Colonic mucosa (tissue), 4 donors: ENCODE measurements around the gene GPC5. TPM values are rescaled to one million over a fixed set of nuclear protein-coding genes. Genes with fewer than 3 reads are reported as not detected.

Source experiments
- DNase-seq: peaks from one replicate; pipeline ENCODE4 v3.0.0-alpha.2; 2020
- H3K27ac ChIP-seq: fragments of 200-600 bp; one replicate; pipeline ENCODE4 v1.8.0; 2021
- H3K27me3 ChIP-seq: fragments of 200-600 bp; one replicate; pipeline ENCODE4 v1.8.0; 2021
- H3K36me3 ChIP-seq: fragments of 200-600 bp; one replicate; pipeline ENCODE4 v1.8.0; 2021
- H3K4me1 ChIP-seq: fragments of 200-600 bp; one replicate; pipeline ENCODE4 v1.8.0; 2021; ENCODE audit warnings: mild to moderate bottlenecking
- H3K4me3 ChIP-seq: fragments of 200-600 bp; one replicate; pipeline ENCODE4 v1.8.0; 2021
- H3K9ac ChIP-seq, 2 donors: one replicate each; pipeline ENCODE4 v1.7.0; 2013; ENCODE audit warnings: control low read depth in 2 of 2, low read depth in 2 of 2, low read length in 2 of 2
- H3K9me3 ChIP-seq: fragments of 200-600 bp; one replicate; pipeline ENCODE4 v1.8.0; 2021
- CTCF ChIP-seq: fragments of 200-600 bp; IDR thresholded peaks from one replicate; pipeline ENCODE4 v1.8.0; 2022; ENCODE audit warnings: antibody characterized with exemption, mild to moderate bottlenecking
- intact Hi-C: fragments of 100-400 bp; cut with DNase I; formaldehyde crosslinking; loops from one replicate; pipeline ENCODE4 v1.14.1; 2022
- total RNA-seq, 2 donors: library from RNA; stranded (reverse); fragmentation: NEBNext Ultra II Directional in 1 of 2; extraction: Animal tissue kit (Norgen Biotek cat#: 25700) in 1 of 2; gene quantifications; one replicate each; pipeline ENCODE4 v1.2.1, GENCODE V29; 2021
- donor health status: healthy.
- donor health status: DM: no; HTN: no; CAD: no.
- donor health status: DM: no; HTN: no; CAD: no.

The GPC5 gene
- total RNA-seq, 2 donors from 2014 or later, result 0.42 TPM; not detected in 1

- no peak for TF ChIP-seq CTCF
- Histone ChIP-seq H3K9ac (no peak overlapping the region), H3K4me3 (no peak overlapping the region), H3K4me1 (no peaks in the 10 kb centered on the region), H3K36me3 (no peaks in the 10 kb centered on the region), H3K27me3 (no peaks in the 10 kb centered on the region), H3K9me3 (no peaks in the 10 kb centered on the region), H3K27ac (no peak overlapping the region)
- DNase-seq, result no peak
- intact Hi-C loops, result no loop called here
These were observed 155.2 kb downstream of the GPC5 start for GRCh38 chr13:91553584-91553983.

GRCh38 chr13:91554101-91554500 lies 155.7 kb downstream of the GPC5 start:
- Histone ChIP-seq H3K9me3 (no peaks in the 10 kb centered on the region), H3K36me3 (no peaks in the 10 kb centered on the region), H3K27me3 (no peaks in the 10 kb centered on the region), H3K9ac (no peak overlapping the region), H3K27ac (no peak overlapping the region), H3K4me3 (no peak overlapping the region), H3K4me1 (no peaks in the 10 kb centered on the region)
- intact Hi-C loops, result no loop called here
- DNase-seq, result no peak
- no peak for TF ChIP-seq CTCF

GRCh38 chr13:91557328-91558090 lies 159.1 kb downstream of the GPC5 start:
- no peak for DNase-seq
- Histone ChIP-seq H3K27ac (no peak overlapping the region), H3K27me3 (no peaks in the 10 kb centered on the region), H3K9ac (no peak overlapping the region), H3K4me1 (no peaks in the 10 kb centered on the region), H3K4me3 (no peak overlapping the region), H3K36me3 (no peaks in the 10 kb centered on the region), H3K9me3 (no peaks in the 10 kb centered on the region)
- no peak for TF ChIP-seq CTCF
- intact Hi-C loops, result no loop called here

GRCh38 chr13:91563799-91564198 lies 165.4 kb downstream of the GPC5 start:
- no peak overlapping the region for H3K4me3 ChIP-seq
- no peaks in the 10 kb centered on the region for H3K4me1 ChIP-seq
- no peak overlapping the region for H3K27ac ChIP-seq
- no peaks in the 10 kb centered on the region for H3K27me3 ChIP-seq
- TF ChIP-seq CTCF, result no peak
- H3K9me3 ChIP-seq, result no peaks in the 10 kb centered on the region
- H3K9ac ChIP-seq, result no peak overlapping the region
- H3K36me3 ChIP-seq, result no peaks in the 10 kb centered on the region
- intact Hi-C loops, result no loop called here
- no peak for DNase-seq

- H3K27me3 ChIP-seq, result no peaks in the 10 kb centered on the region
- H3K27ac ChIP-seq, result no peak overlapping the region
- H3K4me1 ChIP-seq, result no peaks in the 10 kb centered on the region
- no peak overlapping the region for H3K4me3 ChIP-seq
- no peaks in the 10 kb centered on the region for H3K36me3 ChIP-seq
- intact Hi-C loops, result no loop called here
- no peak for DNase-seq
- H3K9ac ChIP-seq, result no peak overlapping the region
- no peak for TF ChIP-seq CTCF
- no peaks in the 10 kb centered on the region for H3K9me3 ChIP-seq
These were observed 166.0 kb downstream of the GPC5 start for GRCh38 chr13:91564396-91564795.
